ENCODE data around the gene TNKS2. TPM values are rescaled to one million over a fixed set of nuclear protein-coding genes. Genes with fewer than 3 reads are reported as not detected.

TNKS2 gene
- polyA plus RNA-seq, 1 of the 3 experiments (the other 2 are of a cell fraction) = 12.5 TPM

DNA sequence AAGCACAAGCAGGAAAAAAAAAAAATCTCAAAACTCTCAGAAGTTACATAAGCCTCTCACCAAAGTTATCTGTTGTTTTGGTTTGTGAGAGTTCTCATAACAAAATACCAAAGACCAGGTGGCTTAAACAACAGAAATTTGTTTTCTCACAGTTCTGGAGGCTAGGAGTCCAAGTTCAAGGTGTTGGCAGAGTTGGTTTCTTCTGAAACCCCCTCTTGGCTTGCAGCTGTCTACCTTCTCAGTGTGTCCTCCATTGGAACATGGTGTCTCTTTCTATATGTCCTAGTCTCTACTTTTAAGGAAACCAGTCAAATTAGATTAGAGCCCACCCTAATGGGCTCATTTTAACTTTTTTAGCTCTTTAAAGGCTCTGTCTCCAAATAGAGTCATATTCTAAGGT, 44.9 kb downstream of the TNKS2 start:
- ChIA-PET POLR2A (no interaction called here), CTCF (interaction anchor here (1.2 kb wide), 1 partner anchor 70 kb away, joined by 3 read pairs; no protein-coding TSS in a partner anchor)

DNA sequence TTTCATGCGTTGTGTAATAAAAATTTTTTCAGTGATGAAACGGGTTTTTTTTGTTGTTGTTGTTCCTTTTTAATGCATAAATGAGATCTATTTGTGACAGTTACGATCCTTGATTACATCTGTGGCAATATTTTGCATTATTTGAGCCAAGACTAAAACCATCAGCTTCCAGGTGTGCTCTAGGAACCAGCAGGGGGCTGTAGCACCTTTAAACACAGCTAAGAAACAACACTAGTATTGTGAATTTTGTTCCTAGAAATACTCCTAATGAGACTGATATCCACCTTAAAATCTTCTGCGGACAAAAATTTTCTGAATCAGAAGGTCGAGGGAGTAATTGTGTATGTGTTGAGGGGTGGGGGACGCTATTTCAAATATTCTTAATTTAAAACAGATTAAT, 58.4 kb downstream of the TNKS2 start:
- no peak for DNase-seq
- Histone ChIP-seq H3K36me3 (replicated peaks in 1 of 2; ENCODE audit: control insufficient read depth in 1 of 2, insufficient read depth in 2 of 2, low read length in 1 of 2) (peaks cover 84% of the 10 kb centered on the region in 2 experiments), H3K27ac (ENCODE audit: low read depth in 2 of 2, low read length in 1 of 2) (no peak overlapping the region), H3K4me2 (no peak overlapping the region), H3K9me2 (no peaks in the 10 kb centered on the region), H4K20me1 (ENCODE audit: insufficient read depth) (no peaks in the 10 kb centered on the region), H3K9me3 (no peaks in the 10 kb centered on the region), H3K4me3 (ENCODE audit: low read depth in 2 of 2, low read length in 1 of 2) (no peak overlapping the region), H3K79me2 (ENCODE audit: insufficient read depth) (no peaks in the 10 kb centered on the region), H3K4me1 (ENCODE audit: control insufficient read depth in 1 of 2, insufficient read depth in 2 of 2, low read depth in 1 of 2, low read length in 1 of 2) (no peaks in the 10 kb centered on the region), H2AFZ (ENCODE audit: low read depth) (no peak overlapping the region), H3K9ac (no peak overlapping the region), H3K27me3 (ENCODE audit: insufficient read depth) (no peaks in the 10 kb centered on the region), H3F3A (replicated peaks; ENCODE audit: insufficient read depth) (peaks cover 13% of the 10 kb centered on the region)
- ChIA-PET CTCF (interaction anchor here (0.9 to 2.2 kb wide), 7 partner anchors 12 to 62 kb away, joined by 3 to 10 read pairs (median 3); no protein-coding TSS in a partner anchor), POLR2A (no interaction called here)
- TF ChIP-seq JUND (IDR thresholded peaks at IDR 0.05) = no peak
- TF ChIP-seq FOSL2 (IDR thresholded peaks at IDR 0.05; ENCODE audit: borderline replicate concordance, low read depth) = no peak
- peak; percentile 56 for TF ChIP-seq CTCF (IDR thresholded peaks at IDR 0.05)
- no peak for TF ChIP-seq RXRA (IDR thresholded peaks at IDR 0.05; ENCODE audit: borderline replicate concordance, low read depth)
- TF ChIP-seq RAD21 (IDR thresholded peaks at IDR 0.05; ENCODE audit: low read length) = peak; percentile 46
- TF ChIP-seq, protein P1, sequence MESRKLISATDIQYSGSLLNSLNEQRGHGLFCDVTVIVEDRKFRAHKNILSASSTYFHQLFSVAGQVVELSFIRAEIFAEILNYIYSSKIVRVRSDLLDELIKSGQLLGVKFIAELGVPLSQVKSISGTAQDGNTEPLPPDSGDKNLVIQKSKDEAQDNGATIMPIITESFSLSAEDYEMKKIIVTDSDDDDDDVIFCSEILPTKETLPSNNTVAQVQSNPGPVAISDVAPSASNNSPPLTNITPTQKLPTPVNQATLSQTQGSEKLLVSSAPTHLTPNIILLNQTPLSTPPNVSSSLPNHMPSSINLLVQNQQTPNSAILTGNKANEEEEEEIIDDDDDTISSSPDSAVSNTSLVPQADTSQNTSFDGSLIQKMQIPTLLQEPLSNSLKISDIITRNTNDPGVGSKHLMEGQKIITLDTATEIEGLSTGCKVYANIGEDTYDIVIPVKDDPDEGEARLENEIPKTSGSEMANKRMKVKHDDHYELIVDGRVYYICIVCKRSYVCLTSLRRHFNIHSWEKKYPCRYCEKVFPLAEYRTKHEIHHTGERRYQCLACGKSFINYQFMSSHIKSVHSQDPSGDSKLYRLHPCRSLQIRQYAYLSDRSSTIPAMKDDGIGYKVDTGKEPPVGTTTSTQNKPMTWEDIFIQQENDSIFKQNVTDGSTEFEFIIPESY (IDR thresholded peaks at IDR 0.05; ENCODE audit: borderline replicate concordance, low read depth) = no peak
- TF ChIP-seq RFX5 (IDR thresholded peaks at IDR 0.05; ENCODE audit: low read length) = no peak
- no peak for TF ChIP-seq ELF1 (IDR thresholded peaks at IDR 0.05)
- no peak for TF ChIP-seq TAF1 (IDR thresholded peaks at IDR 0.05; ENCODE audit: borderline replicate concordance, low read depth, low read length)
- TF ChIP-seq, protein P2, sequence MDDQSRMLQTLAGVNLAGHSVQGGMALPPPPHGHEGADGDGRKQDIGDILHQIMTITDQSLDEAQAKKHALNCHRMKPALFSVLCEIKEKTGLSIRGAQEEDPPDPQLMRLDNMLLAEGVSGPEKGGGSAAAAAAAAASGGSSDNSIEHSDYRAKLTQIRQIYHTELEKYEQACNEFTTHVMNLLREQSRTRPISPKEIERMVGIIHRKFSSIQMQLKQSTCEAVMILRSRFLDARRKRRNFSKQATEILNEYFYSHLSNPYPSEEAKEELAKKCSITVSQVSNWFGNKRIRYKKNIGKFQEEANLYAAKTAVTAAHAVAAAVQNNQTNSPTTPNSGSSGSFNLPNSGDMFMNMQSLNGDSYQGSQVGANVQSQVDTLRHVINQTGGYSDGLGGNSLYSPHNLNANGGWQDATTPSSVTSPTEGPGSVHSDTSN (IDR thresholded peaks at IDR 0.05) = no peak
- TF ChIP-seq SMC3 (IDR thresholded peaks at IDR 0.05; ENCODE audit: low read depth, low read length) = 0 out of 2 replicates have a peak, but pooled peaks have one; percentile 26
- no peak for TF ChIP-seq USF1 (IDR thresholded peaks at IDR 0.05; ENCODE audit: borderline replicate concordance, low read depth)
- no peak for TF ChIP-seq EZH2phosphoT487 (IDR thresholded peaks at IDR 0.05; ENCODE audit: borderline replicate concordance, low read depth)
- no peak for TF ChIP-seq MAX (IDR thresholded peaks at IDR 0.05; ENCODE audit: low read depth)
- WGBS (ENCODE audit: low lambda C conversion rate) = 90% methylated on average over 6 of the region's 6 CpGs

More for the DNA sequence above, 44.9 kb downstream of the TNKS2 start:
- no peaks in the 10 kb centered on the region for H4K20me1 ChIP-seq (ENCODE audit: insufficient read depth)
- no peak overlapping the region for H2AFZ ChIP-seq (ENCODE audit: low read depth)
- no peaks in the 10 kb centered on the region; a peak in 2 of 4 replicates for H3K4me1 ChIP-seq (ENCODE audit: control insufficient read depth in 1 of 2, insufficient read depth in 2 of 2, low read depth in 1 of 2, low read length in 1 of 2)
- H3K36me3 ChIP-seq (replicated peaks in 1 of 2; ENCODE audit: control insufficient read depth in 1 of 2, insufficient read depth in 2 of 2, low read length in 1 of 2) = peaks cover 85 to 86% of the 10 kb centered on the region in 2 experiments
- no peak for DNase-seq
- no peak overlapping the region for H3K4me2 ChIP-seq
- H3K9me2 ChIP-seq = no peaks in the 10 kb centered on the region
- peaks cover 7% of the 10 kb centered on the region for H3F3A ChIP-seq (replicated peaks; ENCODE audit: insufficient read depth)
- H3K27ac ChIP-seq (ENCODE audit: low read depth in 2 of 2, low read length in 1 of 2) = no peak overlapping the region
- H3K4me3 ChIP-seq (ENCODE audit: low read depth in 2 of 2, low read length in 1 of 2) = no peak overlapping the region
- H3K9me3 ChIP-seq = no peaks in the 10 kb centered on the region
- no peaks in the 10 kb centered on the region for H3K79me2 ChIP-seq (ENCODE audit: insufficient read depth)
- no peak for TF ChIP-seq RAD21 (IDR thresholded peaks at IDR 0.05; ENCODE audit: low read length)
- TF ChIP-seq USF1 (IDR thresholded peaks at IDR 0.05; ENCODE audit: borderline replicate concordance, low read depth) = no peak
- no peak for TF ChIP-seq MXI1 (IDR thresholded peaks at IDR 0.05; ENCODE audit: low read depth, low read length)
- no peak for TF ChIP-seq TAF1 (IDR thresholded peaks at IDR 0.05; ENCODE audit: borderline replicate concordance, low read depth, low read length)
- no peak for TF ChIP-seq SIN3A (IDR thresholded peaks at IDR 0.05; ENCODE audit: borderline replicate concordance, low read depth, low read length)
- TF ChIP-seq JUND (IDR thresholded peaks at IDR 0.05) = no peak
- TF ChIP-seq TCF12 (IDR thresholded peaks at IDR 0.05) = no peak
- no peak for TF ChIP-seq FOXJ3 (CRISPR knock-in tag; IDR thresholded peaks at IDR 0.05)
- no peak overlapping the region for H3K9ac ChIP-seq
- H3K27me3 ChIP-seq (ENCODE audit: insufficient read depth) = no peaks in the 10 kb centered on the region
